Measurements from ENCODE around the gene SMO.

DNA sequence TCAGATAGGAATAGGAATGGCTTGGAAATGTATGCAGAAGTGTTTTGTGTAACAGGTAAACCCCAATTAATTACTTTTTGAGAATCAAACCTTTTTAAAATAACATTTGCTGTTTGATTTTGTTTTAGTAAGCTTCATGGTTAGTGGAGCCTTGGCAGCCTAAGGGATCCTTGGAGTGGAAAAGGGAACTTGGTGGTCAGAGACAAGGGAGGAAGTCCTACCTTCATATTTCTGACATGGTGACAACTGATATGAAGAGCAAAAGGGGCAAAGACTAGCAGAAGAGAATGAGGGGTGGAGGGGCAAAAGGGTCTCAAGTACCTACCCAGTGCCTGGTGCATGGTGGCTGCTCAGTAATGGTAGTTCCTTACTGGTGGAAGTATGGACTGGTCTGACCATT, 68.7 kb downstream of the SMO start:
- TF ChIP-seq, protein P1, sequence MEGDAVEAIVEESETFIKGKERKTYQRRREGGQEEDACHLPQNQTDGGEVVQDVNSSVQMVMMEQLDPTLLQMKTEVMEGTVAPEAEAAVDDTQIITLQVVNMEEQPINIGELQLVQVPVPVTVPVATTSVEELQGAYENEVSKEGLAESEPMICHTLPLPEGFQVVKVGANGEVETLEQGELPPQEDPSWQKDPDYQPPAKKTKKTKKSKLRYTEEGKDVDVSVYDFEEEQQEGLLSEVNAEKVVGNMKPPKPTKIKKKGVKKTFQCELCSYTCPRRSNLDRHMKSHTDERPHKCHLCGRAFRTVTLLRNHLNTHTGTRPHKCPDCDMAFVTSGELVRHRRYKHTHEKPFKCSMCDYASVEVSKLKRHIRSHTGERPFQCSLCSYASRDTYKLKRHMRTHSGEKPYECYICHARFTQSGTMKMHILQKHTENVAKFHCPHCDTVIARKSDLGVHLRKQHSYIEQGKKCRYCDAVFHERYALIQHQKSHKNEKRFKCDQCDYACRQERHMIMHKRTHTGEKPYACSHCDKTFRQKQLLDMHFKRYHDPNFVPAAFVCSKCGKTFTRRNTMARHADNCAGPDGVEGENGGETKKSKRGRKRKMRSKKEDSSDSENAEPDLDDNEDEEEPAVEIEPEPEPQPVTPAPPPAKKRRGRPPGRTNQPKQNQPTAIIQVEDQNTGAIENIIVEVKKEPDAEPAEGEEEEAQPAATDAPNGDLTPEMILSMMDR (IDR thresholded peaks at IDR 0.05 in 2 of 3, conservative IDR thresholded peaks at IDR 0.05 in 1 of 3; ENCODE audit: borderline replicate concordance in 1 of 3, insufficient read depth in 1 of 3, low read depth in 2 of 3, low read length in 2 of 3) = no peak
- TF ChIP-seq YY1 (IDR thresholded peaks at IDR 0.05; ENCODE audit: extremely low read depth, insufficient replicate concordance, low read depth, low read length) (no peak), POLR2AphosphoS5 (IDR thresholded peaks at IDR 0.05; ENCODE audit: low read depth, low read length) (no peak), POLR2A (IDR thresholded peaks at IDR 0.05; ENCODE audit: borderline replicate concordance, extremely low read depth, insufficient read depth, insufficient read length) (no peak), EZH2 (IDR thresholded peaks at IDR 0.05) (no peak), EGR1 (IDR thresholded peaks at IDR 0.05; ENCODE audit: low read depth) (no peak), ZNF274 (IDR thresholded peaks at IDR 0.05; ENCODE audit: low read depth, low read length) (no peak), SP1 (IDR thresholded peaks at IDR 0.05; ENCODE audit: low read depth) (no peak), EZH2phosphoT487 (IDR thresholded peaks at IDR 0.05; ENCODE audit: borderline replicate concordance) (no peak), RAD21 (IDR thresholded peaks at IDR 0.05; ENCODE audit: low read depth) (no peak), JUND (IDR thresholded peaks at IDR 0.05) (no peak)
- TF ChIP-seq, protein P2, sequence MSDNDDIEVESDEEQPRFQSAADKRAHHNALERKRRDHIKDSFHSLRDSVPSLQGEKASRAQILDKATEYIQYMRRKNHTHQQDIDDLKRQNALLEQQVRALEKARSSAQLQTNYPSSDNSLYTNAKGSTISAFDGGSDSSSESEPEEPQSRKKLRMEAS (IDR thresholded peaks at IDR 0.05) = no peak
- TF ChIP-seq, protein P3, sequence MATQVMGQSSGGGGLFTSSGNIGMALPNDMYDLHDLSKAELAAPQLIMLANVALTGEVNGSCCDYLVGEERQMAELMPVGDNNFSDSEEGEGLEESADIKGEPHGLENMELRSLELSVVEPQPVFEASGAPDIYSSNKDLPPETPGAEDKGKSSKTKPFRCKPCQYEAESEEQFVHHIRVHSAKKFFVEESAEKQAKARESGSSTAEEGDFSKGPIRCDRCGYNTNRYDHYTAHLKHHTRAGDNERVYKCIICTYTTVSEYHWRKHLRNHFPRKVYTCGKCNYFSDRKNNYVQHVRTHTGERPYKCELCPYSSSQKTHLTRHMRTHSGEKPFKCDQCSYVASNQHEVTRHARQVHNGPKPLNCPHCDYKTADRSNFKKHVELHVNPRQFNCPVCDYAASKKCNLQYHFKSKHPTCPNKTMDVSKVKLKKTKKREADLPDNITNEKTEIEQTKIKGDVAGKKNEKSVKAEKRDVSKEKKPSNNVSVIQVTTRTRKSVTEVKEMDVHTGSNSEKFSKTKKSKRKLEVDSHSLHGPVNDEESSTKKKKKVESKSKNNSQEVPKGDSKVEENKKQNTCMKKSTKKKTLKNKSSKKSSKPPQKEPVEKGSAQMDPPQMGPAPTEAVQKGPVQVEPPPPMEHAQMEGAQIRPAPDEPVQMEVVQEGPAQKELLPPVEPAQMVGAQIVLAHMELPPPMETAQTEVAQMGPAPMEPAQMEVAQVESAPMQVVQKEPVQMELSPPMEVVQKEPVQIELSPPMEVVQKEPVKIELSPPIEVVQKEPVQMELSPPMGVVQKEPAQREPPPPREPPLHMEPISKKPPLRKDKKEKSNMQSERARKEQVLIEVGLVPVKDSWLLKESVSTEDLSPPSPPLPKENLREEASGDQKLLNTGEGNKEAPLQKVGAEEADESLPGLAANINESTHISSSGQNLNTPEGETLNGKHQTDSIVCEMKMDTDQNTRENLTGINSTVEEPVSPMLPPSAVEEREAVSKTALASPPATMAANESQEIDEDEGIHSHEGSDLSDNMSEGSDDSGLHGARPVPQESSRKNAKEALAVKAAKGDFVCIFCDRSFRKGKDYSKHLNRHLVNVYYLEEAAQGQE (IDR thresholded peaks at IDR 0.05; ENCODE audit: low read depth) = no peak
- TF ChIP-seq, protein P4, sequence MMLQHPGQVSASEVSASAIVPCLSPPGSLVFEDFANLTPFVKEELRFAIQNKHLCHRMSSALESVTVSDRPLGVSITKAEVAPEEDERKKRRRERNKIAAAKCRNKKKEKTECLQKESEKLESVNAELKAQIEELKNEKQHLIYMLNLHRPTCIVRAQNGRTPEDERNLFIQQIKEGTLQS (IDR thresholded peaks at IDR 0.05) = no peak
